CD4-positive, alpha-beta T cell (primary cell): ENCODE results near the gene MUSTN1. TPM values are rescaled to one million over a fixed set of nuclear protein-coding genes. Genes with fewer than 3 reads are reported as not detected.

ENCODE experiments used
- ATAC-seq: fragments of 200-7000 bp; cut with Tn5 transposase; one replicate; pipeline ENCODE4 v1.10.0; 2022; ENCODE audit warnings: mild to moderate bottlenecking; ENCODE audit not compliant: poor library complexity
- CTCF ChIA-PET: fragments of 350-600 bp; sonication (Branson Sonifier 250); formaldehyde crosslinking; loops from one replicate; lab custom pipeline; 2021; ENCODE audit warnings: antibody characterized with exemption, inconsistent platforms; lab: Charles Lee
- POLR2A ChIA-PET: fragments of 350-600 bp; sonication (Branson Sonifier 250); formaldehyde crosslinking; loops from one replicate; lab custom pipeline; 2021; ENCODE audit warnings: antibody characterized with exemption, inconsistent platforms; lab: Charles Lee
- DNase-seq, 14 experiments: peaks; one replicate each; pipeline ENCODE4 v3.0.0-alpha.2; 2013 to 2020; ENCODE audit warnings: mixed read lengths in 2 of 14
- H3K27ac ChIP-seq, 2 donors: one replicate each; pipeline versions ENCODE4 v1.5.1 to v1.7.0; 2013; ENCODE audit warnings: low read length in 2 of 2, low read depth in 1 of 2, mild to moderate bottlenecking in 1 of 2
- H3K27me3 ChIP-seq, 2 experiments: 1 replicate in 1 of 2; 2 replicates in 1 of 2; pipeline versions ENCODE4 v1.6.1 to v1.7.0; 2013; ENCODE audit warnings: low read length in 2 of 2, control low read depth in 1 of 2, mild to moderate bottlenecking in 1 of 2, moderate library complexity in 1 of 2; ENCODE audit not compliant: insufficient read depth in 2 of 2, control insufficient read depth in 1 of 2
- H3K36me3 ChIP-seq: one replicate; pipeline ENCODE4 v1.6.1; 2013; ENCODE audit warnings: low read length, control low read depth; ENCODE audit not compliant: insufficient read depth
- H3K4me1 ChIP-seq: one replicate; pipeline ENCODE4 v1.6.1; 2013; ENCODE audit warnings: low read length, control low read depth; ENCODE audit not compliant: insufficient read depth
- H3K4me3 ChIP-seq: one replicate; pipeline ENCODE4 v1.5.1; 2013; ENCODE audit warnings: mild to moderate bottlenecking, low read length, moderate library complexity
- H3K9me3 ChIP-seq, 2 experiments: 1 replicate in 1 of 2; 2 replicates in 1 of 2; pipeline versions ENCODE4 v1.6.1 to v1.7.0; 2013; ENCODE audit warnings: low read length in 2 of 2, mild to moderate bottlenecking in 2 of 2, control low read depth in 1 of 2, moderate library complexity in 1 of 2; ENCODE audit not compliant: control insufficient read depth in 1 of 2, insufficient read depth in 1 of 2
- H3K27ac Mint-ChIP-seq: one replicate; pipeline ENCODE4 v1.8.0; 2020; ENCODE audit warnings: mixed read lengths
- H3K27me3 Mint-ChIP-seq: one replicate; pipeline ENCODE4 v1.8.0; 2021; ENCODE audit warnings: mixed read lengths
- H3K36me3 Mint-ChIP-seq: one replicate; pipeline ENCODE4 v1.8.0; 2021; ENCODE audit warnings: low read depth, mixed read lengths
- H3K4me1 Mint-ChIP-seq: one replicate; pipeline ENCODE4 v1.8.0; 2021; ENCODE audit warnings: low read depth, mixed read lengths
- H3K4me3 Mint-ChIP-seq: one replicate; pipeline ENCODE4 v1.8.0; 2020; ENCODE audit warnings: mild to moderate bottlenecking, mixed read lengths
- H3K9me3 Mint-ChIP-seq: one replicate; pipeline ENCODE4 v1.8.0; 2020; ENCODE audit warnings: mixed read lengths
- intact Hi-C, 2 experiments: fragments of 100-400 bp; cut with DNase I in 1 of 2; cut with micrococcal nuclease in 1 of 2; formaldehyde crosslinking; loops; one replicate each; pipeline versions ENCODE4 v1.15.1 to v1.9.0; 2023 to 2025; cut with DNase I, micrococcal nuclease
- total RNA-seq, 174 experiments: library from RNA in 2 of 174; stranded (reverse) in 2 of 174; gene quantifications; one replicate each; pipeline ENCODE4 v1.2.3 and lab custom pipeline; 2021 to 2026
- TF ChIP-seq, protein P1 (sequence below): fragments of 200-600 bp; IDR thresholded peaks from one replicate; pipeline ENCODE4 v1.8.0; 2022; ENCODE audit warnings: antibody characterized with exemption, mild to moderate bottlenecking

Gene MUSTN1
- total RNA-seq, 2 experiments from 2014 or later = 10.7 to 11.3 TPM

DNA sequence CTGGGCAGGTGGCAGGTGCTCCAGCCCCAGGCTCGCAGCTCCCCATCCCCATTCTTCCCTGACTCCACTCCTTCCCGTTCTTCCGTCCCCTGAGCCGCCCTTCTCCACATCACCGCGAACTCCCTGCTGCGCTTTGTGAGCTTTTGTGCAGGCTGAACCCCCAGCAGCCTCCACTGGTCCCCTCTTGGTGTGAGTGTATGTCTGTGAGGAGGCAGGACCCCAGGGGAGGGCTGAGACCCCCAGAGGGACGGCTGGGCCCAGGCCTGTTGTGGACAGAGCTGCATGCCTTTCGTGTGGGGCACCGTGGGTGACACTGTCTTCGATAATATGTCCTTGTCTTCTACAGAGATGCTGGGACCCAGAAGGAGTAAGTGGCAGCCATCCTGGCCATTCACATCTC, 47.6 kb downstream of the MUSTN1 start:
- CTCF ChIA-PET = no interaction called here

DNA sequence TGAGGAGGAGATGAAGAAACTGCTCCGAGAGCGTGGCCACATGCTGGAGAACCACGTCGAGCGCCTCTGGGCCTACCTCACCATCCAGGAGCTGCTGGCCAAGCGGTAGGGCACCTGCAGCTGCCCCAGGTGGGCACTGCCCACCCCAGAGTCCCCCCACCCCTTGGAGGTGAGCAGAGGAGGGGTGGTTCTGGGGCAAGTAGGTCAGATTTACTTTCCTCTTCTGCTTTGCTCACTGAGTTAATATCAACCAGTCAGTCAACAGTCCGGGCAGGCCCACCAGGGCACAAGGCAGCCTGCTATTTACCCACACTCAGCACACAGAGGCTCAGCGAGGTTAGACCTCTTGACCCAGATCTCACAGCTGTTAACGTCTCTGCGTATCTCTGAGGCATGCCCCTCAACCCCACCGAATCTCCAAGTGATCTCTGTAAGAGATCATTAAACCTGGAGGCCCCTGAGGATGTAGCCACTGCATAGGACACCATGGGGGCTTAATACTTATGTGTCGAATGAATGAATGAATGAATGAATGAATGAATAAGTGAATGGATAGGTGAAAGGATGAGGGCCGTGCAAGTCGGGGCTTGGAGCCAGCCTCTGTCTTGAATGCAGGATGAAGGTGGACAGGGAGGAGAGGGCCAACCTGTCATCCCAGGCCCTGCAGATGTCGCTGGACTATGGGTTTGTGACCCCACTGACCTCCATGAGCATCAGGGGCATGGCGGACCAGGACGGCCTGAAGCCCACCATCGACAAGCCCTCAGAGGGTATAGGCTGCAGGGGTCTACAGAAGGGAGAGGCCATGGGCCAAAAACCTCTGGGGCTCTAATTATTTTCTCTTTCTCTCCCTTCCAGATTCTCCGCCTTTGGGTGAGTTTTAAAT, 48.2 kb downstream of the MUSTN1 start:
- H3K27me3 ChIP-seq = no peaks in the 10 kb centered on the region
- DNase-seq = no peak
- no peaks in the 10 kb centered on the region for H3K36me3 ChIP-seq
- no peak overlapping the region for H3K27ac ChIP-seq
- Mint-ChIP-seq H3K9me3 (no peaks in the 10 kb centered on the region), H3K36me3 (no peaks in the 10 kb centered on the region), H3K27me3 (no peaks in the 10 kb centered on the region), H3K4me1 (no peaks in the 10 kb centered on the region), H3K27ac (no peak overlapping the region), H3K4me3 (no peak overlapping the region)
- CTCF ChIA-PET = no interaction called here
- H3K4me1 ChIP-seq = no peaks in the 10 kb centered on the region
- TF ChIP-seq, protein P1, sequence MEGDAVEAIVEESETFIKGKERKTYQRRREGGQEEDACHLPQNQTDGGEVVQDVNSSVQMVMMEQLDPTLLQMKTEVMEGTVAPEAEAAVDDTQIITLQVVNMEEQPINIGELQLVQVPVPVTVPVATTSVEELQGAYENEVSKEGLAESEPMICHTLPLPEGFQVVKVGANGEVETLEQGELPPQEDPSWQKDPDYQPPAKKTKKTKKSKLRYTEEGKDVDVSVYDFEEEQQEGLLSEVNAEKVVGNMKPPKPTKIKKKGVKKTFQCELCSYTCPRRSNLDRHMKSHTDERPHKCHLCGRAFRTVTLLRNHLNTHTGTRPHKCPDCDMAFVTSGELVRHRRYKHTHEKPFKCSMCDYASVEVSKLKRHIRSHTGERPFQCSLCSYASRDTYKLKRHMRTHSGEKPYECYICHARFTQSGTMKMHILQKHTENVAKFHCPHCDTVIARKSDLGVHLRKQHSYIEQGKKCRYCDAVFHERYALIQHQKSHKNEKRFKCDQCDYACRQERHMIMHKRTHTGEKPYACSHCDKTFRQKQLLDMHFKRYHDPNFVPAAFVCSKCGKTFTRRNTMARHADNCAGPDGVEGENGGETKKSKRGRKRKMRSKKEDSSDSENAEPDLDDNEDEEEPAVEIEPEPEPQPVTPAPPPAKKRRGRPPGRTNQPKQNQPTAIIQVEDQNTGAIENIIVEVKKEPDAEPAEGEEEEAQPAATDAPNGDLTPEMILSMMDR = no peak
- POLR2A ChIA-PET = no interaction called here
- H3K9me3 ChIP-seq = no peaks in the 10 kb centered on the region
- ATAC-seq = no peak
- intact Hi-C loops = no loop called here
- no peak overlapping the region for H3K4me3 ChIP-seq

More for the DNA sequence above, 47.6 kb downstream of the MUSTN1 start:
- Mint-ChIP-seq H3K9me3 (no peaks in the 10 kb centered on the region), H3K27me3 (no peaks in the 10 kb centered on the region), H3K4me3 (no peak overlapping the region), H3K4me1 (no peaks in the 10 kb centered on the region), H3K27ac (no peak overlapping the region), H3K36me3 (no peaks in the 10 kb centered on the region)
- H3K36me3 ChIP-seq = no peaks in the 10 kb centered on the region
- DNase-seq = no peak
- H3K4me1 ChIP-seq = no peaks in the 10 kb centered on the region
- intact Hi-C loops = no loop called here
- H3K27me3 ChIP-seq = no peaks in the 10 kb centered on the region
- H3K4me3 ChIP-seq = no peak overlapping the region
- no peak for ATAC-seq
- TF ChIP-seq, protein P1 = no peak
- H3K9me3 ChIP-seq = no peaks in the 10 kb centered on the region
- H3K27ac ChIP-seq = no peak overlapping the region
- POLR2A ChIA-PET = no interaction called here

DNA sequence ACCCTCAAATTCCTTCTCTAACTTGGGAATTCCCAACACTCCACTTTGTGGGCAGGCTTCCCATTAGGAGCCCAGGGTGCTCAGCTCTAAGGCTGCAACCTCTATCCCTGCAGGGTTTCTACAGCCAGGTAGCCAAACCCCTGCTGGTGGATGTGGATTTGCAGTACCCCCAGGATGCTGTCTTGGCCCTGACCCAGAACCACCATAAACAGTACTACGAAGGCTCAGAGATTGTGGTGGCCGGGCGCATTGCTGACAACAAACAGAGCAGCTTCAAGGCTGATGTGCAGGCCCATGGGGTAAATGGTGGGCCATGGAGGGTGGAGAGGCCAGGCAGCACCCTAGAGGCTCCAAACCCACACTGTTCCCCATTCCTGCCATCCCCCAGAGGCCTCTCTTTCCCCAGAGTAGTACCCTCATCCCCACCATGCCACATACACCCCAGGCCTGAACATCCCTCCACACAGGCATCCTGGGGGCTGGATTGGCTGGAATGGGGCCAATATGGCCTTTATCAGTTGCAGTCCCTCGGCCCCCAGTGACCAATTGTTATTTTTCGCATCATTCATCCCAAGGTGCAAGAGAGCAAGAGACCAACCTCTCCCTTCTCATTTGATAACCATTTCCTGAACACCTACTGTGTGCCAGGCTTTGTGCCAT, 49.8 kb downstream of the MUSTN1 start:
- H3K36me3 Mint-ChIP-seq = no peaks in the 10 kb centered on the region
- ATAC-seq (no peak), DNase-seq (no peak)
- H3K4me3 Mint-ChIP-seq = no peak overlapping the region
- Histone ChIP-seq H3K36me3 (no peaks in the 10 kb centered on the region), H3K9me3 (no peaks in the 10 kb centered on the region), H3K27me3 (no peaks in the 10 kb centered on the region), H3K4me3 (no peak overlapping the region), H3K4me1 (no peaks in the 10 kb centered on the region), H3K27ac (no peak overlapping the region)
- no peak overlapping the region for H3K27ac Mint-ChIP-seq
- POLR2A ChIA-PET = no interaction called here
- no peaks in the 10 kb centered on the region for H3K27me3 Mint-ChIP-seq
- H3K9me3 Mint-ChIP-seq = no peaks in the 10 kb centered on the region
- CTCF ChIA-PET = no interaction called here
- TF ChIP-seq, protein P1 = no peak
- no peaks in the 10 kb centered on the region for H3K4me1 Mint-ChIP-seq
- intact Hi-C loops = no loop called here
